Endometrial microvascular endothelial cells (primary cell): Measurements from ENCODE around the gene NCOA7. TPM values are rescaled to one million over a fixed set of nuclear protein-coding genes. Genes with fewer than 3 reads are reported as not detected.
"Not testable (repeated sequence)": the region's sequence is repeated elsewhere in the genome, so short reads cannot be mapped to it uniquely, and the experiment has no call there.

ENCODE experiments used
- in situ Hi-C: cut with HindIII; loops from 2 replicates; pipeline ENCODE4 v1.10.0; 2017; ENCODE audit warnings: low sequenced_read_pairs, low pct_unique_long_range_greater_than_20kb; ENCODE audit errors: inconsistent ontology term
- total RNA-seq: library from RNA; depleted of rRNA; stranded (reverse); fragments of >200 nt; gene quantifications from one replicate; pipeline ENCODE4 v1.2.3, GENCODE V29; 2015; ENCODE audit errors: inconsistent ontology term

The NCOA7 gene
- total RNA-seq, 1 donor from 2014 or later = 25.8 TPM

DNA sequence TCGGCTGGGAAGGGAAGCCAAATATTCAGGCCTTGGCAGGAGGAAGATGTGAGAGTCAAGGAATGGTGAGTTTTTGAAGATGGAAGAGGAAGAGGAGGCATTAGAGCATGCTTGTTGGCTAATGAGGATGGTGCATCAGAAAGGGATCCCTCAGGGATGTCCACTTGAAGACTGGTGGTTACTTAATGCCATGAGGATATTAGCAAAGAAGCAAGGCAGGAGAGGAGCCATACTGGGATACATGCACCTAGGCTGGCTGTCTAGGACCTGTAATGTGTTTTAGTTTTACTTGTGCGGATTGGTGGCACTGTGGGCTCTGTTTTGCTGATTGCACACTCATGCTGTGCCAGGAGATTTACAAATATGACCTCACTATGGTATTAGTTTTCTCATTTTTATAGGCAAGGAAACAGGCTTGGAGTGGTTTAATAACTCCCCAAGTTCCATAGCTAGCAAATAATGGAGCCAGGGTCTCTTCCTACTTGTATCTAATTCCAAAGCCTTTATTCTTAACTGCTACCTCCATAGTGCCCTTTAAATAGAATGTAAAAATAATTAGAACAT is 37.8 kb downstream of the NCOA7 start:
- in situ Hi-C loops = no loop called here

- in situ Hi-C loops = no loop called here
These were observed 38.7 kb downstream of the NCOA7 start for GRCh38 chr6:125829433-125829832.

DNA sequence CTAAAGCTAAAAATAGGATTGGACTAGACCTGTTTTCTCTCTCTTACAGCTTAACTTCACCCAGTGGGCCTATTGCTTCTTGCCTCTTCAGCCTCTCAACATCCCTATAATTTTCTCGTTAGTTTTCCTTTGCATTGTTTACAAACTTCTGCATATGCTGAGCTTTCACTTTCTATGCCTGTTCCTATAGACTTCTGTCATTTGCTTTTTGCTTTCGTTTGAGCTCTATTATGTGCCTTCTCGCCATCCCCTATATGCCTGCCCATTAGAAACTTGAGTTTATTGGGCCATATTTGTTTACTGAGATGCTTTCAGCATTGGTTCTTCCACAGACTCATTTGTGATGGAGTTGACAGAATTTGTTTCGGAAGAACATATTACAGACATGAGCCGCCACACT is 40.9 kb downstream of the NCOA7 start:
- in situ Hi-C loops = no loop called here

GRCh38 chr6:125832391-125833117 is 41.8 kb downstream of the NCOA7 start:
- in situ Hi-C loops = no loop called here

GRCh38 chr6:125834348-125834747 is 43.6 kb downstream of the NCOA7 start:
- in situ Hi-C loops = no loop called here

GRCh38 chr6:125835221-125835744 is 44.5 kb downstream of the NCOA7 start:
- in situ Hi-C loops = no loop called here

DNA sequence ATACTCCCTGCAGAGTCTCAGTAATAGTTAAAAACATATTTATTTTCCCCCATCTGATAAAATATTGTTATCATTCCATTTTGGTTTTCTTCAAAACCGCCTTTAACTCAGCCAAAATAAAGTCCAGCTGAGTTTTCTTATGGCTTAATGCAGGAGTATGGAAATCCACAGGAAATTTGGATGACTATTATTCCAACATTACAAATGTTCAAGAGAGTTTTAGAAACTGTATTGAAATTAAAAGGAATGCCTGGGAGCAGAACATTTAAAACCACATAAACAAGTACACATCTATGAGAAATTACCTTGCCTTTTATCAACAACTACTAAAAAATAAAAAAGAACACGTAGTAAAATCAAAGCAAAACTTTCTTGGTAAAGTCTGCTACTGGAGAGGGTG is 45.7 kb downstream of the NCOA7 start:
- in situ Hi-C loops = no loop called here

DNA sequence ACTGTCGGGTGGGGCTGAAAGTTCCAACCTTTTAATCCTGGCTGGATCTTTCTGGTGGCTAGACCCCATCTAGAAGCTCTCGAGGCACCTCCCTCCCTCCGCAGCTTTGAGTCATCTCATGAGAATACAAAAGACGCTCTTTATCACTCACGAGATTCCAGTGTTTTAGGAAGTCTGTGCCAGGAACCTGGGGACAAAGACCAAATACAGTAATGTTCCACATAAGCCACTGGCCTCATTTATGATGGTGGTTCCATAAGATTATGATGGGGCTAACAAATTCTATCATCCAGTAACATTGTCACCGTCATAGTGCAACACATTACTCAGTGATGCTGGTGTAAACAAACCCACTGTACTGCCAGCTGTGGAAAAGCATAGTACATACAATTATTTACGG is 48.7 kb downstream of the NCOA7 start:
- in situ Hi-C loops = no loop called here

DNA sequence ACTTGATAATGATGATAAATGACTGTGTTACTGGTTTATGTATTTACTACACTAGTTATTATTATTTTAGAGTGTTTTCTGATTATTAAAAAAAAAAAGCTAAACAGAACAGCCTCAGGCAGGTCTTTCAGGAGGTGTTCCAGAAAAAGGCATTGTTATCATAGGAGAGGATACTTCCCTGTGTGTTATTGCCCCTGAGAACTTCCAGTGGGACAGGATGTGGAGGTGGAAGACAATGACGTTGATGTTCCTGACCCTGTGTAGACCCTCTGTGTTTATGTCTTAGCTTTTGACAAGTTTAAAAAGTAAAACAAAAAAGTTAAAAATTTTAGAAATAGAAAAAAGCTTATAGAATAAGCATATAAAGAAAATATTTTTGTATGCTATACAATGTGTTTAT is 49.1 kb downstream of the NCOA7 start:
- in situ Hi-C loops = no loop called here

- in situ Hi-C loops = no loop called here
These were observed 50.8 kb downstream of the NCOA7 start for GRCh38 chr6:125841356-125842090.

GRCh38 chr6:125842091-125842626 is 51.4 kb downstream of the NCOA7 start:
- in situ Hi-C loops = no loop called here

DNA sequence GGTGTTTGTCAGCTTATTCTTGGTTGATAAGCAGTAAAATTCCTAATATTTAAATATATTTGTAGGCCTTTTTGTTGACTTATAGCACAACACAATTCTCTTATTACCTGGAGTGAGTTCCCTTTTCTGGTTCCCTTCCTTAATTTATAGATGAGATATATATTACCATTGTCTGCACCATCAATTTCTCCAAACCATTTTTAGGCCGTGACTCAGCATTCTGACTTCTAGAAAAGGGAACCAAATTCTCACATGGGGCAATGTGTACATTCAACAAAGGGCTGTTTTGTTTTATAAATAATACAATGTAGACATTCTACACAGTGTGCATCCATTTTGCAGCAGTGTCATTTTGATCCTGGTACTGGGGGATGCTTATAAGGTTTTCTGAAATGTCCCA is 52.8 kb downstream of the NCOA7 start:
- in situ Hi-C loops = no loop called here

- in situ Hi-C loops = no loop called here
These were observed 54.2 kb downstream of the NCOA7 start for GRCh38 chr6:125844989-125845388.

DNA sequence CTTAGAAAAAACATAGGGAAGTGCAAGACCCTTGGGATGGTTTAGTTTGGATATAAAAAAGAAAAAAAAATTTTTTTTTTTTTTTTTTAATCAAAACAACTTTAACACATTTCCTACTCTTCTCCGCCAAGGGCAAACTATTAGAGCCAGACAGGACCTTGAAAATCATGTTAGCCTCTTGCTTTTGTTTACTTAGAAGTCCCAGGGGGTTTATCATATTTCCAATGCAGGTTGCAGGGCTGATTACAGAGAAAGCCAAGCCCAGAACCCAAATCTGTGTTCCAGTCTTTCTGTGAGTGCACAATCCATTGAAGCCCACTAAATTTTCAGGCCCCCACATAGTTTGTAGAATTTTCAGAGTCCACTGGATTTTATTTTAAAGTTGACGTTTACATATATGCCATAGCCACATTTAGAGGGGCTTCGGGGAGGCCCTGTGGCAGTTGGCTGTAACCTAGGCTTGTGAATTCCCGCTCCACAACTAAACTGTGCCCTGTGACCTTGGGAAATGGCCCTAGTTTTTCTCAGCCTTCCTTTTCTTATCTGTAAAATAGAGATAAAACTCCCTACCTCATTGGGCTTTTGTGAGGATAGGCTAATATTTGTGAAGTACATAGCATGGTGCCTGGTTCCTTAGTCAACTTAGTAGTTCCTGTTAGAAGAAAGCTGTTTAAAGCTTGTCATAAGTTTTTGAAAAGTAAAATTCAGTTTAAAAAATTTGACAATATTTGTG is 55.7 kb downstream of the NCOA7 start:
- in situ Hi-C loops = no loop called here

GRCh38 chr6:125848286-125848685 is 57.5 kb downstream of the NCOA7 start:
- in situ Hi-C loops = not testable (repeated sequence)

- in situ Hi-C loops = no loop called here
These were observed 59.6 kb downstream of the NCOA7 start for GRCh38 chr6:125850361-125850760.

GRCh38 chr6:125852587-125852986 is 61.8 kb downstream of the NCOA7 start:
- in situ Hi-C loops = no loop called here

DNA sequence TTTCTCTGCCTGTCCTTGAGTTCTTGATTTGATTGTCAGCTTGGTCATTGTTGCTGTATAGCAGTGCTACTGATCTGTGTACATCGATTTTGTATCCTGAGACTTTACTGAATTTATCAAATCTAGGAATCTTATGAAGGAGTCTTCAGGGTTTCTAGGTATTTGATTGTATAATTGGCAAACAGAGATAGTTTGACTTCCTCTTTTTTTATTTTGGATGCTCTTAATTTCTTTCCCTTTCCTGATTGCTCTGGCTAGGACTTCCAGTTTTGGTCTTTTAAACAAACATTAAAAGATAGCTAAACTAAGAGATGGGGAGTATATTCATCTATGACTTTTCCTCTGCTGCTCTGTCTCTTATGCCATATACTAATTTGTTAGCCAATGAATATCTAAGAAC is 62.4 kb downstream of the NCOA7 start:
- in situ Hi-C loops = no loop called here

DNA sequence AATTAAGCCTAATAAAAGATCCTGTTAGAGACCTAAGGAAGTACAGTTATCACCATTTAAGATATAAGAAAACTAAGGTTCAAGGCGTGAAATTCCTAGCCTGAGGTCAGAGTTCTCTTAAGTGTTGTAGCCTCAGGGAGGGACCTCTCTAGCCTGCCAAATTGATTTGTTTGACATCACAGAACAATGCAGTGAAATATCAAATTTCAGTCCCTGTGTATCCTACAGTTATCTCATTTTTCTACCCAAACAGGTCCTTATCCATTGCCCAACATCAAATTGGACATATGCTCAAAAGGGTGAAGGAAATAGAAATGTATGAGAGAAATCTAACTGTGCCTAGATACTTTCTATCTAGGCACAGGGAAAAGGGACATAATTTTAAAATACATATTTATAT is 63.0 kb downstream of the NCOA7 start:
- in situ Hi-C loops = no loop called here
